Smooth muscle cell (in vitro differentiated cells): ENCODE measurements around the gene ZBTB9. TPM values are rescaled to one million over a fixed set of nuclear protein-coding genes. Genes with fewer than 3 reads are reported as not detected.

Source experiments
- DNase-seq: peaks from one replicate; lab custom pipeline; 2025; ENCODE audit not compliant: unreplicated experiment; lab: John Stamatoyannopoulos, UW
- H2AFZ ChIP-seq: fragments of 200-600 bp; sonication (generic); 2 replicates; pipeline ENCODE4 v1.6.0; 2016; ENCODE audit warnings: antibody characterized with exemption, low read depth, mild to moderate bottlenecking
- H3F3A ChIP-seq: fragments of 200-600 bp; sonication (generic); 2 replicates; pipeline ENCODE4 v1.6.0; 2017; ENCODE audit warnings: antibody characterized with exemption, low read depth
- H3K27ac ChIP-seq: fragments of 200-600 bp; sonication (generic); 2 replicates; pipeline ENCODE4 v1.5.1; 2016; ENCODE audit warnings: low read depth, mild to moderate bottlenecking
- H3K27me3 ChIP-seq: fragments of 200-600 bp; sonication (generic); 2 replicates; pipeline ENCODE4 v1.6.1; 2016; ENCODE audit warnings: low read depth, mild to moderate bottlenecking
- H3K36me3 ChIP-seq: fragments of 200-600 bp; sonication (generic); 2 replicates; pipeline ENCODE4 v1.5.1; 2016; ENCODE audit warnings: low read depth
- H3K4me1 ChIP-seq: fragments of 200-600 bp; sonication (generic); 2 replicates; pipeline ENCODE4 v1.5.1; 2016; ENCODE audit warnings: low read depth
- H3K4me2 ChIP-seq: fragments of 200-600 bp; sonication (generic); 2 replicates; pipeline ENCODE4 v1.6.0; 2016; ENCODE audit warnings: mild to moderate bottlenecking
- H3K4me3 ChIP-seq: fragments of 200-600 bp; sonication (generic); 2 replicates; pipeline ENCODE4 v1.5.1; 2016; ENCODE audit warnings: mild to moderate bottlenecking
- H3K79me2 ChIP-seq: fragments of 200-600 bp; sonication (generic); 2 replicates; pipeline ENCODE4 v1.6.0; 2016; ENCODE audit warnings: low read depth, mild to moderate bottlenecking
- H3K9ac ChIP-seq: fragments of 200-600 bp; sonication (generic); 2 replicates; pipeline ENCODE4 v1.6.0; 2016; ENCODE audit warnings: low read depth
- H3K9me3 ChIP-seq: fragments of 200-600 bp; sonication (generic); replicated peaks from 2 replicates; pipeline ENCODE4 v1.5.1; 2016; ENCODE audit warnings: low read depth
- H4K20me1 ChIP-seq: fragments of 200-600 bp; sonication (generic); 2 replicates; pipeline ENCODE4 v1.6.0; 2016; ENCODE audit warnings: low read depth
- WGBS: methylation state at CpG from one replicate; pipeline ENCODE4 v1.1.7; 2016; ENCODE audit warnings: low lambda C conversion rate; 5-methylcytosine and 5-hydroxymethylcytosine counted together
- polyA plus RNA-seq: library from polyadenylated mRNA; unstranded; fragments of >200 nt; fragmentation: Nextera tagmentation; extraction: Ambion mirVana; gene quantifications from 2 replicates; pipeline ENCODE4 v1.2.1, GENCODE V29; 2016
- total RNA-seq: library from RNA; depleted of rRNA; stranded (reverse); fragments of >200 nt; gene quantifications from 2 replicates; pipeline ENCODE4 v1.2.3, GENCODE V29; 2014
- TF ChIP-seq, protein P1 (sequence below): fragments of 200-600 bp; sonication (generic); IDR thresholded peaks from 2 replicates; pipeline ENCODE4 v1.5.1; 2017; ENCODE audit warnings: borderline replicate concordance, mild to moderate bottlenecking, antibody characterized with exemption; ENCODE audit not compliant: insufficient read depth, poor library complexity, severe bottlenecking

The ZBTB9 gene
- total and polyA plus RNA-seq, 2 experiments from 2014 or later = 6.2 to 11.6 TPM

GRCh38 chr6:33432546-33432945 lies 21.8 kb upstream of the ZBTB9 start:
- Histone ChIP-seq H3K4me1 (peaks cover 22% of the 10 kb centered on the region), H3K9ac (no peak overlapping the region), H3K79me2 (peaks cover 27% of the 10 kb centered on the region), H2AFZ (no peak overlapping the region), H3K9me3 (no peaks in the 10 kb centered on the region), H3K4me2 (no peak overlapping the region), H3F3A (no peaks in the 10 kb centered on the region), H3K27me3 (no peaks in the 10 kb centered on the region), H4K20me1 (peaks cover 64% of the 10 kb centered on the region), H3K27ac (no peak overlapping the region), H3K36me3 (peaks cover 5% of the 10 kb centered on the region), H3K4me3 (no peak overlapping the region)
- TF ChIP-seq, protein P1, sequence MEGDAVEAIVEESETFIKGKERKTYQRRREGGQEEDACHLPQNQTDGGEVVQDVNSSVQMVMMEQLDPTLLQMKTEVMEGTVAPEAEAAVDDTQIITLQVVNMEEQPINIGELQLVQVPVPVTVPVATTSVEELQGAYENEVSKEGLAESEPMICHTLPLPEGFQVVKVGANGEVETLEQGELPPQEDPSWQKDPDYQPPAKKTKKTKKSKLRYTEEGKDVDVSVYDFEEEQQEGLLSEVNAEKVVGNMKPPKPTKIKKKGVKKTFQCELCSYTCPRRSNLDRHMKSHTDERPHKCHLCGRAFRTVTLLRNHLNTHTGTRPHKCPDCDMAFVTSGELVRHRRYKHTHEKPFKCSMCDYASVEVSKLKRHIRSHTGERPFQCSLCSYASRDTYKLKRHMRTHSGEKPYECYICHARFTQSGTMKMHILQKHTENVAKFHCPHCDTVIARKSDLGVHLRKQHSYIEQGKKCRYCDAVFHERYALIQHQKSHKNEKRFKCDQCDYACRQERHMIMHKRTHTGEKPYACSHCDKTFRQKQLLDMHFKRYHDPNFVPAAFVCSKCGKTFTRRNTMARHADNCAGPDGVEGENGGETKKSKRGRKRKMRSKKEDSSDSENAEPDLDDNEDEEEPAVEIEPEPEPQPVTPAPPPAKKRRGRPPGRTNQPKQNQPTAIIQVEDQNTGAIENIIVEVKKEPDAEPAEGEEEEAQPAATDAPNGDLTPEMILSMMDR = no peak
- no peak for DNase-seq
- WGBS = 61% methylated on average over 10 of the region's 10 CpGs

DNA sequence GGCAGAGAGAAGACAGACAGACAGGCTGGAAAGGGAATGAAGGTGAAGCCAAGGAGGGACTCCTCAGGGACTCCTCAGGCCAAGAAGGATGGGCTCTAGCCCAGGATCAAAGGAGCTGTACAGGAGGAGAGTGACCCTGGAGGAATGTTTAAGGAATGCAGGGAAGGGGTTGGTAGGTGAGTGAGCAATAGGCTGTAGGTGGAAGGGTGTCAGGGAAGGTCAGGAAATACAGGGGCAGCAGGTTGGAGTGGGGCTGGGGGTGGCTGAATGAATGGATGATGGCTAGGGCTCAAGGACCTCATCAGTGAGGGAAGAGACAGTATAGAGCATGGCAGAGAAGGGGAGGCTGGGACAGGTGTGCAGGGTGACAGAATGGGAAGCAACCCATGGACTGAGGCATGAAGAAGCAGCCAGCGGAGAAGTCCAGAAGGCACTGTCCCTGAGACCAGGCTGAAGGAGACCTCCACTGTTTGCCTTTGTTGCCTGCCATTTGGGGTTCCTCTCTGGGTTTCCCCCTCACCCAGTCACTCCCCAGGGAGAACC lies 21.3 kb upstream of the ZBTB9 start:
- peaks cover 22% of the 10 kb centered on the region for H3K4me1 ChIP-seq
- H3K27me3 ChIP-seq = no peaks in the 10 kb centered on the region
- TF ChIP-seq, protein P1 = no peak
- DNase-seq = no peak
- no peaks in the 10 kb centered on the region for H3F3A ChIP-seq
- no peak overlapping the region for H3K4me3 ChIP-seq
- H3K9me3 ChIP-seq = no peaks in the 10 kb centered on the region
- peaks cover 26% of the 10 kb centered on the region for H3K79me2 ChIP-seq
- no peak overlapping the region for H2AFZ ChIP-seq
- H3K9ac ChIP-seq = no peak overlapping the region
- H4K20me1 ChIP-seq = peaks cover 64% of the 10 kb centered on the region
- WGBS = no CpG with 5 or more reads among the region's 1 CpG
- no peak overlapping the region for H3K4me2 ChIP-seq
- H3K36me3 ChIP-seq = peaks cover 5% of the 10 kb centered on the region
- H3K27ac ChIP-seq = no peak overlapping the region

DNA sequence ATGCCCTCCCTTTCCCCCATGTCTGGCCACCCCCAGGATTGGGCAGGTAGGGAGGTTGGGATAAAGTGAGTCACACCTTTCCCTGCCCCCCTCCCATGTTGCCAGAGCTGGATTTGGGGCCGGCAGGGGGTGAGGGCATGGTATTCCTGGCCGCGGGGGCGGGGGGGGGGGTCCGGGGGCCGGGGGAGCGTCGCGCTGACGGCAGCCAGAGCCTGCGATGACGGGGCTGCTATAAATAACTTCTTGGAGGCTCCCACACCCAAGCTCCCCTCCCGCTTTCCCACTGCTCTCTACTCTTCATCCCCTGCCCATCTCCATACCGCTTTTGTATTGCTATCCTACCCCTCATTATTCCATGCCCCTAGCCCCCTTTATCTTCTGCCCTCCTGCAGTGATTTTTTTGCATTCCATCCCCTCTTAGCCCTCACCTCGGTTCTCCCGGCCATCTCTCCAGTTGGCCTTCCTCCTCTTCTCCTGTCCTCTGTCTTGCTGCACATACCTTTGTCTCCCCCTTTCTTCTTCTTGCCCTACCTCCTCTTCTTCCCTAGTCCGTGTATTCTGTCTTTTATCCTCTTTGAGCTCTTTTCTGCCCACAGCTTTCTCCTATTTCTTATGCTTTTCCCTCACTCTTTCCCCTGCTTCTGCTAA lies 20.7 kb upstream of the ZBTB9 start:
- H3K4me1 ChIP-seq = peaks cover 19% of the 10 kb centered on the region
- H3K27me3 ChIP-seq = no peaks in the 10 kb centered on the region
- peak overlapping the region; percentile 17 for H3K27ac ChIP-seq
- WGBS = 21% methylated on average over 4 of the region's 17 CpGs
- H3K9me3 ChIP-seq = no peaks in the 10 kb centered on the region
- peak overlapping the region; percentile 48 for H3K4me2 ChIP-seq
- peaks cover 58% of the 10 kb centered on the region for H4K20me1 ChIP-seq
- H3F3A ChIP-seq = no peaks in the 10 kb centered on the region
- no peak for DNase-seq
- peaks cover 5% of the 10 kb centered on the region for H3K36me3 ChIP-seq
- peaks cover 22% of the 10 kb centered on the region for H3K79me2 ChIP-seq
- H3K9ac ChIP-seq = peak overlapping the region; percentile 18
- TF ChIP-seq, protein P1 = no peak
- no peak overlapping the region for H3K4me3 ChIP-seq
- H2AFZ ChIP-seq = no peak overlapping the region

DNA sequence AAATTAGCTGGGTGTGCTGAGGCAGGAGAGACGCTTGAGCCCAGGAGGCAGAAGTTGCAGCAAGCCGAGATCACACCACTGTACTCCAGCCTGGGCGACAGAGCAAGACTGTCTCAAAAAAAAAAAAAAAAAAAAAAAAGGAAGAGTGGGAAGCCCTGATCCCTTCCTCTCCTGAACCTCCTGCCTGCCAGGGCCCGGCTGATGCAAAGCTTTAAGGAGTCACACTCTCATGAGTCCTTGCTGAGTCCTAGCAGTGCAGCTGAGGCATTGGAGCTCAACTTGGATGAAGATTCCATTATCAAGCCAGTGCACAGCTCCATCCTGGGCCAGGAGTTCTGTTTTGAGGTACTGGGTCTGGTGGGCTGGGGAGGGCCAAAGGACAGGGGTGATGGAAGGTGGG lies 19.4 kb upstream of the ZBTB9 start:
- H3K4me2 ChIP-seq = no peak overlapping the region
- TF ChIP-seq, protein P1 = no peak
- no peak overlapping the region for H3K27ac ChIP-seq
- no peak overlapping the region for H3K4me3 ChIP-seq
- H3K27me3 ChIP-seq = no peaks in the 10 kb centered on the region
- 92% methylated on average over 4 of the region's 4 CpGs for WGBS
- H3K9ac ChIP-seq = no peak overlapping the region
- peaks cover 13% of the 10 kb centered on the region for H3K79me2 ChIP-seq
- H4K20me1 ChIP-seq = peaks cover 45% of the 10 kb centered on the region
- DNase-seq = no peak
- H3K36me3 ChIP-seq = peaks cover 5% of the 10 kb centered on the region
- no peak overlapping the region for H2AFZ ChIP-seq
- no peaks in the 10 kb centered on the region for H3K9me3 ChIP-seq
- H3K4me1 ChIP-seq = peaks cover 19% of the 10 kb centered on the region
- H3F3A ChIP-seq = no peaks in the 10 kb centered on the region
